Activated T-helper 1 cell treated with anti-CD3 and anti-CD28 coated beads, Interleukin-12 subunit alpha, Interleukin-12 subunit beta, Interleukin-2, Interleukin-4 antibody, amounts not matched to agents 30 ng/mL and 10 ng/mL and 1 ng/mL, durations not matched to agents 14 hours and 24 hours and 36 hours (primary cell): ENCODE results near the gene KRT72. TPM values are rescaled to one million over a fixed set of nuclear protein-coding genes. Genes with fewer than 3 reads are reported as not detected.
A peak's percentile ranks its signal among the peaks of the same experiment; 100 is the strongest.
"Not testable (repeated sequence)": the region's sequence is repeated elsewhere in the genome, so short reads cannot be mapped to it uniquely, and the experiment has no call there.

Experiments
- DNase-seq: peaks from one replicate; pipeline ENCODE4 v3.0.0; 2021; ENCODE audit warnings: low spot score
- H3K27ac Mint-ChIP-seq: one replicate; pipeline ENCODE4 v1.8.0; 2021; ENCODE audit warnings: mild to moderate bottlenecking, mixed read lengths
- H3K27me3 Mint-ChIP-seq: one replicate; pipeline ENCODE4 v1.8.0; 2022; ENCODE audit warnings: mild to moderate bottlenecking, moderate library complexity, mixed read lengths; ENCODE audit not compliant: insufficient read depth
- H3K36me3 Mint-ChIP-seq: one replicate; pipeline ENCODE4 v1.8.0; 2021; ENCODE audit warnings: low read depth, mixed read lengths
- H3K4me1 Mint-ChIP-seq: one replicate; pipeline ENCODE4 v1.8.0; 2021; ENCODE audit warnings: low read depth, mixed read lengths
- H3K4me3 Mint-ChIP-seq: one replicate; pipeline ENCODE4 v1.8.0; 2021; ENCODE audit warnings: mild to moderate bottlenecking, moderate library complexity, mixed read lengths
- H3K9me3 Mint-ChIP-seq: one replicate; pipeline ENCODE4 v1.8.0; 2021; ENCODE audit warnings: mixed read lengths
- intact Hi-C: fragments of 100-400 bp; cut with micrococcal nuclease; formaldehyde crosslinking; loops from one replicate; pipeline ENCODE4 v1.15.1; 2024
- total RNA-seq: library from RNA; stranded (reverse); gene quantifications from 2 replicates; pipeline ENCODE4 v1.2.3, GENCODE V29; 2022

Gene KRT72
- total RNA-seq, 1 donor from 2014 or later, result not detected

DNA sequence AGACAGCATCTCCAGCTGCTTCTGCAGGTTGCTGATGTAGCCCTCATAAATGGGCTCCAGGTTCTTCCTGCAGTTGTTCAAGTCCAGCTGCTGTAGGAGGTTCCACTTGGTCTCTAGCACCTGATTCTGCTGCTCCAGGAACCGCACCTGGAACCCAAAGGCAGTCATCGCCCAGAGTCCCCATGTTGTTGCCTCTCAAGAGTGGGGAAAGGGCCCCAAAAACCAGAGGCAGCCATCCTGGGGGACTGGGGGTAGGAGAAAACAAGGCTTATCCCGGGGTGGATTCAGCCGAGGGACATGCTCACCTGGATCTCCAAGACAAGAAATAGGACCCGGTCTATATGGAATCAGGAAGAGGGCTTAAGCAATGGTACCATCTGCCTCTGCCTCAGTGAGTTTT, 2.3 kb downstream of the KRT72 start:
- Mint-ChIP-seq H3K9me3 (no peaks in the 10 kb centered on the region), H3K27ac (no peak overlapping the region), H3K27me3 (peaks cover 7% of the 10 kb centered on the region)

DNA sequence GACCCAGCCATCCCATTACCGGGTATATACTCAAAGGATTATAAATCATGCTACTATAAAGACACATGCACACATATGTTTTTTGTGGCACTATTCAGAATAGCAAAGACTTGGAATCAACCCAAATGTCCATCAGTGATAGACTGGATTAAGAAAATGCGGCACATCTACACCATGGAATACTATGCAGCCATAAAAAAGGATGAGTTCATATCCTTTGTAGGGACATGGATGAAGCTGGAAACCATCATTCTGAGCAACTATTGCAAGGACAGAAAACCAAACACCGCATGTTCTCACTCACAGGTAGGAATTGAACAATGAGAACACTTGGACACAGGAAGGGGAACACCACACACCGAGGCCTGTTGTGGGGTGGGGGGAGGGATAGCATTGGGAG, 7.0 kb downstream of the KRT72 start:
- intact Hi-C loops, DNase-seq, H3K9me3 Mint-ChIP-seq, H3K27me3 Mint-ChIP-seq, H3K4me1 Mint-ChIP-seq, H3K4me3 Mint-ChIP-seq, H3K36me3 Mint-ChIP-seq, H3K27ac Mint-ChIP-seq: not testable (repeated sequence)

More for the DNA sequence above, 2.3 kb downstream of the KRT72 start:
- intact Hi-C loops, result no loop called here
- DNase-seq, result no peak
- H3K4me1 Mint-ChIP-seq, result no peaks in the 10 kb centered on the region
- no peak overlapping the region for H3K4me3 Mint-ChIP-seq
- H3K36me3 Mint-ChIP-seq, result no peaks in the 10 kb centered on the region

DNA sequence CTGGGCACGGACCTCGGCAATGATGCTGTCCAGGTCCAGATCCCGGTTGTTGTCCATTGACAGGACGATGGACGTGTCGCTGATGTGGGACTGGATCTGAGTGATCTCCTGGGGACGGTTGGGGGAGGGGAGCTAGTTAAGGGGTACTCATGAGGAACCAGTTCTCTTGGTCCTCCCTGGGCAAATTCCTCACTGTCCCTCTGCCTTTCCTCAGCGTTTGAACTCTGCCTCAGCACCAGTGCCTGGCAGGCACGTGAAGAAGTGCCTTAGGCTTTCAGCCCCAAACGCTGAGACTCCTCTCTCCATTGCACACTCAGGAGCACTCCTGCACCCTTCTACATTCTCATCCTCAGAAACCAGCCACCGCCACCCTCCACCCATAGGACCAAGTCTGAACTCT, 9.7 kb downstream of the KRT72 start:
- Mint-ChIP-seq H3K27ac (no peak overlapping the region), H3K4me1 (peaks cover 8% of the 10 kb centered on the region), H3K27me3 (peaks cover 14% of the 10 kb centered on the region), H3K9me3 (no peaks in the 10 kb centered on the region), H3K4me3 (no peak overlapping the region), H3K36me3 (no peaks in the 10 kb centered on the region)
- intact Hi-C loops, result no loop called here
- DNase-seq, result no peak

DNA sequence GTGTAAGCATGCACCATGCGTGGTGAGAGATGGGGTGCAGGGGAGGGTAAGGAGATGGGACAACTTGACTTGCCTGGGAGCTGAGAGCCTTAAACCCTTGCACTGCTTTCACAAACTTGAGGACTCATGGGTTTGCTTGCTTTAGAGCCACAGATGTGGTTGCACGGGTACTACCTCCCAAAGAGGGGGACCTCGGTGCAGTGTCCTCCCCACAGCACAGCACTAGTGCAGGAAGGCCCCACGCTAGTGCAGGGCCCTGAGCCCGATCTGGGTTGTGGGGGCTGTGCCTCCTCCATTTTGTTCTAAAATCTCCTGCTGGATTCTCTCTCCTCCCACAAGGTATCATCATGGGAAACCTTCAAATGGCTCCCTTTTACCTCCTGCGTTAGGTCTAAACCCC, 11.2 kb downstream of the KRT72 start:
- intact Hi-C loops, result no loop called here
- peaks cover 14% of the 10 kb centered on the region for H3K27me3 Mint-ChIP-seq
- DNase-seq, result no peak
- H3K36me3 Mint-ChIP-seq, result no peaks in the 10 kb centered on the region
- H3K4me3 Mint-ChIP-seq, result no peak overlapping the region
- H3K27ac Mint-ChIP-seq, result no peak overlapping the region
- H3K9me3 Mint-ChIP-seq, result no peaks in the 10 kb centered on the region
- peaks cover 23% of the 10 kb centered on the region for H3K4me1 Mint-ChIP-seq

DNA sequence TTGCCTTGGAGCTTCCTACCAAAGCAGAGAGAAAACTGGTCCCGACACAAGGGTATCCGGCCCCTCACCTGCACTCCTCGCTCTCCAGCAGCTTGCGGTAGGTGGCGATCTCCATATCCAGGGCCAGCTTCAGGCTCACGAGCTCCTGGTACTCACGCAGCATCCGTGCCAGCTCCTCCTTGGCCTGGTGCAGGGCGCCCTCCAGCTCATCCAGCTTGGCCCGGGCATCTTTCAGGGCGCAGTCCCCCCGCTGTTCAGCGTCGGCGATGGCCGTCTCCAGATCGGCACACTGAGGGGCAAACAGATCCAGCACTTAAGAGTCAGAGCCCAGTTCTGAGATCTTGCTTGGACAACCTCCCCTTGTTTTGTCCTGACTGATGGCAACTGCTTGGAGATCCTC, 13.7 kb downstream of the KRT72 start:
- DNase-seq, result no peak
- no peaks in the 10 kb centered on the region for H3K9me3 Mint-ChIP-seq
- no peaks in the 10 kb centered on the region for H3K36me3 Mint-ChIP-seq
- H3K27ac Mint-ChIP-seq, result no peak overlapping the region
- H3K27me3 Mint-ChIP-seq, result peaks cover 9% of the 10 kb centered on the region
- no peak overlapping the region for H3K4me3 Mint-ChIP-seq
- H3K4me1 Mint-ChIP-seq, result peaks cover 33% of the 10 kb centered on the region
- intact Hi-C loops, result no loop called here

DNA sequence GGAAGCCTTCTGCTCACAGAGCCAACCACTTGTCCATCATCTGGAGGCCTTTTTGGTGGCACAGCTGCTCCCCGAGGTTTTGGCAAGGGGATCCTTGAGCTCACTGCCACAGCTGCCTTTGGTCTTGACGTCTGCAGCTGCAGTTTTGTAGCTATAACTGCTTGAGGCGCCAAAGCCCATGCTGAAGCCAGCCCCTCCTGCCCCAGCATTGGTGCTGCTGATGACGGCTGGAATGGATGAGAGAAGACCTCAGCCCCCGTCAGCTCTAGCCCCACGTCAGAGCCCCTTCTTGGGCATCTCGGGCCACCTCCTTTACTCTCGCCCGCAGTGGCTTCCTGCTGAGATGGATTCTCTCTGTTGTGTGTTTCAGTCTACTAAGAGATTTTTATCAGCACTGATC, 15.3 kb downstream of the KRT72 start:
- intact Hi-C loops, result no loop called here
- peak; percentile 43 for DNase-seq
- Mint-ChIP-seq H3K4me1 (peaks cover 33% of the 10 kb centered on the region), H3K27ac (no peak overlapping the region), H3K4me3 (no peak overlapping the region), H3K9me3 (no peaks in the 10 kb centered on the region), H3K27me3 (peaks cover 9% of the 10 kb centered on the region), H3K36me3 (no peaks in the 10 kb centered on the region)

DNA sequence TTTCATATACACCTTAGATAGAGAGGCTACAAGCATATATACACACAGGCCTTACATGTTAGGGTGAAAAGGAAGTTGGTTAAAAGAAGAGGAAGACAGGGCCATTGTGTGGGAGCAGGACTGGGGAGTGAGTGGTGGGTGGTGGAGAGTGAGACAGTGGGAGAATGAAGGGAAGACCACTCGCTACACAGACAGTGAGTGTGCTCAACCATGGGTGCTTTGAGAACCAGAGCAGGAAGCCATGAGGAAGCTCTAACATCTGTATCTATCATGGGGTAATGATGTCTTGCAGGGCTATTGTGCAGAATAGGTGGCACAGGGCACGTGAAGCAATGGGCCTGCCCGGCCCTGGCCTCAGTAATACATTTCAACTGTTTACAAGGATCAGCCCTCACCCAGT, 16.2 kb downstream of the KRT72 start:
- Mint-ChIP-seq H3K27me3 (peaks cover 9% of the 10 kb centered on the region), H3K36me3 (no peaks in the 10 kb centered on the region), H3K4me3 (no peak overlapping the region), H3K9me3 (no peaks in the 10 kb centered on the region), H3K4me1 (peaks cover 33% of the 10 kb centered on the region), H3K27ac (no peak overlapping the region)
- intact Hi-C loops, result no loop called here
- no peak for DNase-seq

DNA sequence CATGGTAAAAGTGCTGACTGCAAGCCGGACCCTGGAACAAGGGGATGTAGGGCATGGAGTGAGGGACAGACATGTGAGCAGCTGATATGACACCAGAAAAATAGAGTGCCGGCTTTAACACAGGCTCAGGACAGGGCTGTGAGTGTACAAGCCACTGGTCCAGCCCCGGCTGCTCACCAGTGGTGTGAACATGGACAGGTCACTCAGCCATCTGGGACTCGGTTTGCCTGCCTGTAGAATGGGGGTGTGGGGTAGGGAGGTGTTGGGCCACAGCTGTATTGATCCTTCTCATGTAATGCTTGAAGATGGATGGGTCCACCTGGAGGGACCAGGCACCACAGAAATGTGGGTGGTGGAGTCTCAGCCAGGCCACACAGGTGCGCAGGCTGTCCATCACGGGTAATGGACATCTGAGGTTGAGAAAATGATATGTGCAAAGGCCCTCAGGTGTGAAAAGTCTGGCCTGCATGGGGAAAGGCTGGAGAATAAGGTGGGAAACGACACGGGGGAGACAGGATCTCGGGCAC, 17.0 kb downstream of the KRT72 start:
- Mint-ChIP-seq H3K4me3 (no peak overlapping the region), H3K4me1 (peaks cover 33% of the 10 kb centered on the region), H3K27ac (no peak overlapping the region), H3K27me3 (peaks cover 10% of the 10 kb centered on the region), H3K9me3 (no peaks in the 10 kb centered on the region), H3K36me3 (no peaks in the 10 kb centered on the region)
- no peak for DNase-seq
- intact Hi-C loops, result loop anchor here (5.0 kb wide), 1 partner anchor 108 kb away; no protein-coding TSS in a partner anchor

DNA sequence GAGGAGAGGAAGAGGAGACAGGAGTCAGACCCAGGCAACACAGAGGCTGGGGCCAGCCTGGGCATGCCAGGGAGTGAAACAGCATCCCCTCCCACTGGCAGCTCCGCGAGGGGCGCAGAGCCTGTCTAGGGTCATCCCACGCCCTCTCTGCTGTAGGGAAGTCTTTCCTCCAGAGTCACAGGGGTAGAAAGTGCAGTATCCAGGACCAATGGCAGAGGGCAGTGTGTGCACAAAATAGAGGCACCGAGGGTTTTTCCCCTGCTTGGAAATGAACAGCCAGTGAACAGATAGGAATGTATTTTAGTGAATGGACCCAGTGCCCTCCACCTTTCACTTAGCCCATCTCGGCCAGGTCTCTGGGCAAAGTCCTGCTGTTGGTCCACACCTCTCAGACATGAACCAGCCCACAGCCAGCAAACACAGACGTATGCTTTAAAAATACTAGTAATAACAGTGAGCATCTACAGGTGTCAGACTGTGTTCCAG, 18.2 kb downstream of the KRT72 start:
- no peaks in the 10 kb centered on the region for H3K36me3 Mint-ChIP-seq
- H3K27me3 Mint-ChIP-seq, result peaks cover 13% of the 10 kb centered on the region
- intact Hi-C loops, result loop anchor here (1.0 to 5.0 kb wide), 7 partner anchors 27 to 430 kb away; no protein-coding TSS in a partner anchor
- DNase-seq, result peak; percentile 59
- peaks cover 33% of the 10 kb centered on the region for H3K4me1 Mint-ChIP-seq
- H3K27ac Mint-ChIP-seq, result no peak overlapping the region
- no peaks in the 10 kb centered on the region for H3K9me3 Mint-ChIP-seq
- no peak overlapping the region for H3K4me3 Mint-ChIP-seq

DNA sequence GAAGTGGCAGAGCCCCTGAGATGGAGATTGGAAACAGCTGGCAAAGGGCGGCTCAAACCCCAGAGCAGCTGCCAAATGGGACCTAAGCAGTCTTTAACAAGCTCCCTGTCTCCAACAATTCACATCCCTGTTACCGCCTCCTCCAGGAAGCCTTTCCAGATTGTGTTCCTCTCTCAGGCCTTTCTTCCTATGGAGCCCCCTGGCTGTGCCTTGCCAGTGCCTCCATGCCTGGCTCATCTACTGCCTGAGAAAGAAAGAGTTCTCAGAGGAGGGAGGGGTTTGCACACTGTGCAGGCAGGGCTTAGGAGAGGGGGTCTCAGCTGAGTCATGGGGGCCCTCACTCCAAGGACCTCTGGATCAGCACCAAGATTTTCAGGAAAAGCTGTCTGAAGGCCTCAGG, 18.8 kb downstream of the KRT72 start:
- Mint-ChIP-seq H3K27me3 (peaks cover 13% of the 10 kb centered on the region), H3K27ac (no peak overlapping the region), H3K36me3 (no peaks in the 10 kb centered on the region), H3K4me3 (no peak overlapping the region), H3K9me3 (no peaks in the 10 kb centered on the region), H3K4me1 (peaks cover 33% of the 10 kb centered on the region)
- intact Hi-C loops, result loop anchor here (2.0 to 5.0 kb wide), 2 partner anchors 110 to 430 kb away; no protein-coding TSS in a partner anchor
- DNase-seq, result no peak

DNA sequence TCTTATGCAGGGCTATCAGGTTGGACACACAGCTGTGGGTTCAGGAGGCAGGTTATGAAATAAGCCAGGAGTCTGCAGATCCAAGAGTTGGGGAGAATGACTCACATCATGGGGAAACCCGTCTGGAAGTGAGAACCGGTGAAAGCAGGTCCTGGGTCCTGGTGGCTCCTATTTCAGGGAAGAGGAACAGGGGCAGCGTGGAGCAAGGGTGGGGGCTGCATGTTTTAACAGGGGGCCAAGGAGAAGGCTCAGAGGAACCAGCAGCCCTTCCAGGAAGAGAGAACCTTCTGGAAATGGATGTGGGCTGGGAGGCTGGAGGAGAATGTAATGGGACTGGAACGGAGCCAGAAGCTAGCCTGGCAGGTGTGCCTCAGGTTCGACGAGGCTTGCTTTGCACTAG, 19.8 kb downstream of the KRT72 start:
- Mint-ChIP-seq H3K36me3 (no peaks in the 10 kb centered on the region), H3K27me3 (peaks cover 8% of the 10 kb centered on the region), H3K4me3 (no peak overlapping the region), H3K9me3 (no peaks in the 10 kb centered on the region), H3K27ac (no peak overlapping the region), H3K4me1 (peaks cover 24% of the 10 kb centered on the region)
- no peak for DNase-seq
- intact Hi-C loops, result loop anchor here (5.0 kb wide), 1 partner anchor 111 kb away; no protein-coding TSS in a partner anchor

DNA sequence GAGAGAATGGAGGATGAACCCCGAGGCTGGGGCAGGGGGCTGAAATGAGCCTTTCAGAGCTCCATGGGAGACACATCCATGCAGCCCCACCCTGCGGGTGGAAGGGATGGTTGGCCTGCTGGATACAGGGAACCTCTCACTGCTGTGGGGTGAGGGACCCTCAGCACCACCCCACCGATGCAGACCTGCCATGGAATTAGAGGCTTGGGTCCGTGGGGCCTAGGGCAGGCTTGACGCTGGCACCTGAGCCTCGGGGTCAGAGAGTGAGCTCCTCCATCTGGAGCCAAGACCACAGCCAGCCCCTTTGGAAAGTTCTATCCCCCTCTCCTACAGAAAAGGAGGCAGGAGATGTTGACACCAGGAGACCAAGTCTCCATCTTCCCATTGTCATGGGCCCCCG, 20.2 kb downstream of the KRT72 start:
- peaks cover 20% of the 10 kb centered on the region for H3K4me1 Mint-ChIP-seq
- H3K36me3 Mint-ChIP-seq, result no peaks in the 10 kb centered on the region
- no peak overlapping the region for H3K4me3 Mint-ChIP-seq
- intact Hi-C loops, result loop anchor here (5.0 kb wide), 1 partner anchor 111 kb away; no protein-coding TSS in a partner anchor
- no peak for DNase-seq
- no peaks in the 10 kb centered on the region for H3K9me3 Mint-ChIP-seq
- no peak overlapping the region for H3K27ac Mint-ChIP-seq
- H3K27me3 Mint-ChIP-seq, result peaks cover 8% of the 10 kb centered on the region

DNA sequence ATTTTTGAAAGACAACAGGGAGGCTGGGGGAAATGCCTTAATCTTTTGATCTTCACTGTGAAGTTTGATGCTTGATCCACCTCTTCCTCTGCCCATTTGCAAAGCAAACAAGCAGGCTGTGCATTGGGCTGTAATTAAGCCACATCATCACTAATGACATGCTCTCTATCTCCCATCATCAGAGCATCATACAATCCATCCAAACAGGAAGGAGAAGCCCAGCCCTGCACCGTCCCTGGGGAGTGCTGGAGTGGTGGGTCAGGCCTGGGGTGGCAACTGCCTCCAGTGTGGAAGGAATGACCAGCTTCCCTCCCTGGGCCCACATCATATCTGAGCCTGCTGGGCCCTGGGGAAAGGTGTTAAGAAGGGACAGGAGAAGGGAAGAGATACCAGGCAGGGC, 20.8 kb downstream of the KRT72 start:
- no peak overlapping the region for H3K27ac Mint-ChIP-seq
- H3K9me3 Mint-ChIP-seq, result no peaks in the 10 kb centered on the region
- no peak overlapping the region for H3K4me3 Mint-ChIP-seq
- intact Hi-C loops, result loop anchor here (5.0 kb wide), 1 partner anchor 112 kb away; no protein-coding TSS in a partner anchor
- peaks cover 8% of the 10 kb centered on the region for H3K27me3 Mint-ChIP-seq
- no peak for DNase-seq
- peaks cover 14% of the 10 kb centered on the region for H3K4me1 Mint-ChIP-seq
- no peaks in the 10 kb centered on the region for H3K36me3 Mint-ChIP-seq
